ENCODE results near the gene PDE1A.

The PDE1A gene

GRCh38 chr2:182186132-182186735 is 240.6 kb downstream of the PDE1A start:
- DNase-seq: peak; percentile 45

GRCh38 chr2:182182436-182182835 is 244.4 kb downstream of the PDE1A start:
- DNase-seq: no peak

- DNase-seq: no peak
Measured at GRCh38 chr2:182181381-182181780, 245.5 kb downstream of the PDE1A start.

- no peak for DNase-seq
Measured at GRCh38 chr2:182179176-182179575, 247.7 kb downstream of the PDE1A start.

GRCh38 chr2:182173944-182174622 is 252.8 kb downstream of the PDE1A start:
- DNase-seq: no peak

GRCh38 chr2:182170341-182170740 is 256.5 kb downstream of the PDE1A start:
- DNase-seq: no peak

GRCh38 chr2:182167882-182168281 is 259.0 kb downstream of the PDE1A start:
- no peak for DNase-seq

GRCh38 chr2:182166841-182167240 is 260.0 kb downstream of the PDE1A start:
- DNase-seq: no peak

GRCh38 chr2:182166406-182166805 is 260.4 kb downstream of the PDE1A start:
- no peak for DNase-seq

GRCh38 chr2:182165202-182165601 is 261.6 kb downstream of the PDE1A start:
- DNase-seq: no peak

- no peak for DNase-seq
Measured at GRCh38 chr2:182164686-182165085, 262.1 kb downstream of the PDE1A start.

GRCh38 chr2:182163878-182164277 is 263.0 kb downstream of the PDE1A start:
- no peak for DNase-seq

GRCh38 chr2:182148344-182148743 is 278.5 kb downstream of the PDE1A start:
- no peak for DNase-seq

- no peak for DNase-seq
Measured at GRCh38 chr2:182144776-182145165, 282.1 kb downstream of the PDE1A start.

- no peak for DNase-seq
Measured at GRCh38 chr2:182144041-182144775, 282.6 kb downstream of the PDE1A start.

- DNase-seq: no peak
Measured at GRCh38 chr2:182142062-182142461, 284.8 kb downstream of the PDE1A start.

- DNase-seq: no peak
Measured at GRCh38 chr2:182134201-182134600, 292.6 kb downstream of the PDE1A start.

GRCh38 chr2:182133195-182133891 is 293.5 kb downstream of the PDE1A start:
- DNase-seq: no peak

GRCh38 chr2:182132605-182133004 is 294.2 kb downstream of the PDE1A start:
- no peak for DNase-seq

- no peak for DNase-seq
Measured at GRCh38 chr2:182128821-182129707, 297.8 kb downstream of the PDE1A start.

- no peak for DNase-seq
Measured at GRCh38 chr2:182117196-182117595, 309.6 kb downstream of the PDE1A start.

- DNase-seq: no peak
Measured at GRCh38 chr2:182116774-182117173, 310.1 kb downstream of the PDE1A start.

- DNase-seq: no peak
Measured at GRCh38 chr2:182115258-182115657, 311.6 kb downstream of the PDE1A start.

Data from NCI-H2171 treated with DMSO at 0.1 percent for 48 hours (cell line).